Stimulated activated CD8-positive, alpha-beta memory T cell treated with anti-CD3 and anti-CD28 coated beads, Interleukin-7, amount 100 ng/mL, for 24 hours (primary cell): Measurements from ENCODE around the gene SENP7.
"Not testable (repeated sequence)": the region's sequence is repeated elsewhere in the genome, so short reads cannot be mapped to it uniquely, and the experiment has no call there.

Source experiments
- DNase-seq: peaks from one replicate; pipeline ENCODE4 v3.0.0-alpha.2; 2020; ENCODE audit warnings: low read depth

Gene SENP7

GRCh38 chr3:101512646-101513418, at the start of gene SENP7:
Gene SENP7 (minus strand): TSS chr3:101513212. CDS start chr3:101513130, 82 bp downstream.
- DNase-seq, result peak; percentile 65

- peak; percentile 87 for DNase-seq
Observed at GRCh38 chr3:101561630-101562328, 48.8 kb upstream of the SENP7 start, which contains the start of gene TRMT10C. Gene TRMT10C (plus strand): TSS chr3:101561868. CDS start chr3:101564782, 2,914 bp downstream.

- DNase-seq, result no peak
Observed at GRCh38 chr3:101556064-101556463, 43.1 kb upstream of the SENP7 start.

GRCh38 chr3:101553381-101553780, 40.4 kb upstream of the SENP7 start:
- not testable (repeated sequence) for DNase-seq

GRCh38 chr3:101551359-101552081, 38.5 kb upstream of the SENP7 start:
- not testable (repeated sequence) for DNase-seq

- no peak for DNase-seq
Observed at GRCh38 chr3:101549473-101549872, 36.5 kb upstream of the SENP7 start.

GRCh38 chr3:101548527-101549105, 35.6 kb upstream of the SENP7 start:
- DNase-seq, result no peak

- no peak for DNase-seq
Observed at GRCh38 chr3:101544161-101544850, 31.3 kb upstream of the SENP7 start.

- no peak for DNase-seq
Observed at GRCh38 chr3:101542957-101543356, 29.9 kb upstream of the SENP7 start.

GRCh38 chr3:101536955-101537354, 23.9 kb upstream of the SENP7 start:
- DNase-seq, result not testable (repeated sequence)

GRCh38 chr3:101536266-101536665, 23.3 kb upstream of the SENP7 start:
- DNase-seq, result no peak

GRCh38 chr3:101535221-101535620, 22.2 kb upstream of the SENP7 start:
- DNase-seq, result no peak

GRCh38 chr3:101533603-101533968, 20.6 kb upstream of the SENP7 start:
- no peak for DNase-seq

- no peak for DNase-seq
Observed at GRCh38 chr3:101532783-101533602, 20.0 kb upstream of the SENP7 start.

- DNase-seq, result no peak
Observed at GRCh38 chr3:101531473-101532086, 18.6 kb upstream of the SENP7 start.

GRCh38 chr3:101530686-101531047, 17.7 kb upstream of the SENP7 start:
- DNase-seq, result no peak

GRCh38 chr3:101529816-101530685, 17.0 kb upstream of the SENP7 start:
- no peak for DNase-seq

- no peak for DNase-seq
Observed at GRCh38 chr3:101527906-101528305, 14.9 kb upstream of the SENP7 start.

GRCh38 chr3:101527441-101527840, 14.4 kb upstream of the SENP7 start:
- DNase-seq, result no peak
